Psoas muscle (tissue), 8 donors: ENCODE data around the gene FKBP1A. TPM values are rescaled to one million over a fixed set of nuclear protein-coding genes. Genes with fewer than 3 reads are reported as not detected.
"Not testable (repeated sequence)": the region's sequence is repeated elsewhere in the genome, so short reads cannot be mapped to it uniquely, and the experiment has no call there.

Experiments
- ATAC-seq, 4 donors: fragments of 200-7000 bp; cut with Tn5 transposase; one replicate each; pipeline ENCODE4 v1.9.1; 2020; ENCODE audit warnings: moderate library complexity in 3 of 4, mild to moderate bottlenecking in 2 of 4
- DNase-seq, 2 donors: peaks; one replicate each; pipeline ENCODE4 v3.0.0-alpha.2; 2020
- H3K27ac ChIP-seq: fragments of 200-600 bp; one replicate; pipeline ENCODE4 v1.8.0; 2022
- H3K27me3 ChIP-seq, 3 donors: fragments of 200-600 bp in 1 of 3; one replicate each; pipeline versions ENCODE4 v1.6.1 to v1.8.0; 2013 to 2022; ENCODE audit warnings: low read length in 2 of 3, mild to moderate bottlenecking in 2 of 3, moderate library complexity in 1 of 3; ENCODE audit not compliant: insufficient read depth in 3 of 3
- H3K36me3 ChIP-seq, 2 donors: fragments of 200-600 bp in 1 of 2; one replicate each; pipeline versions ENCODE4 v1.6.1 to v1.8.0; 2013 to 2022; ENCODE audit warnings: low read depth in 1 of 2, mild to moderate bottlenecking in 1 of 2, moderate library complexity in 1 of 2; ENCODE audit not compliant: insufficient read depth in 1 of 2
- H3K4me1 ChIP-seq: fragments of 200-600 bp; one replicate; pipeline ENCODE4 v1.8.0; 2022
- H3K4me3 ChIP-seq: fragments of 200-600 bp; one replicate; pipeline ENCODE4 v1.8.0; 2022; ENCODE audit warnings: mild to moderate bottlenecking
- H3K9me3 ChIP-seq: fragments of 200-600 bp; one replicate; pipeline ENCODE4 v1.8.0; 2022
- WGBS, 3 donors: extraction: QIAGEN DNeasy Blood & Tissue Kit; methylation state at CpG; one replicate each; pipeline versions ENCODE4 v1.1.6 to v1.1.7; 2013; 5-methylcytosine and 5-hydroxymethylcytosine counted together
- intact Hi-C, 2 donors: fragments of 100-400 bp; cut with DNase I; formaldehyde crosslinking; loops; one replicate each; pipeline versions ENCODE4 v1.11.0 to v1.14.2; 2022
- polyA plus RNA-seq, 3 donors: library from polyadenylated mRNA; stranded (reverse); fragments of 200-250 nt; gene quantifications; one replicate each; pipeline ENCODE4 v1.2.3, GENCODE V29; 2013
- total RNA-seq, 4 donors: library from RNA; stranded (reverse); fragmentation: NEBNext Ultra II Directional in 2 of 4; extraction: Animal tissue kit (Norgen Biotek cat#: 25700) in 2 of 4; gene quantifications; one replicate each; pipeline versions ENCODE4 v1.2.1 to v1.2.4, GENCODE V29; 2021 to 2023
- TF ChIP-seq, protein P1 (sequence below): fragments of 200-600 bp; IDR thresholded peaks from one replicate; pipeline ENCODE4 v1.8.0; 2022; ENCODE audit warnings: antibody characterized with exemption
- donor health status: healthy with polysubstance abuse.
- donor health status: DM: no; HTN: no; CAD: no; lungs with moderate emphysema.
- donor health status: Bipolar disorder and iron deficiency.
- donor health status: healthy.
- donor health status: DM: yes; HTN: yes; CAD: no.
- donor health status: DM: no; HTN: no; CAD: no.
- donor health status: DM: no; HTN: no; CAD: no.
- donor health status: DM: yes; HTN: yes; CAD: no.

Gene FKBP1A
- total and polyA plus RNA-seq, 7 donors: 78.4 to 503 (median 116) TPM

DNA sequence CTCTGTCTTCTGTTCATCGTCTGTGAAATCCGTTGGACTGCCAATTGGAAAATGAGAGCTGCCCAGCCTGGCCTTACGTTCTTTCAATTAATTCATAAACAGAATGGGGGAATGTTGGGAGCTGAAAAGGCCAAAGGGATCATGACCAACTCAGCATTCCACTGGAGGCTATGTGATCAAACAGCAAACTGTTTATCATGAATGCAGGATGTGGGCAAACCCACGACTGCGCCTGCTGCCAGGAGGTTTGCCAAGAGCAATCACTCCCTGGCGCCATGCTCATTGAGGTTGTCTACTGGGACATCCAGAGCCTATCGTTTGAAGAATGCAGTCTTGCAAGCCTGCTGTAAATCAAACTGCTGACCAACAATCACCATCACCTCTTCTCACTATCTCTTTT lies 9.3 kb upstream of the FKBP1A start:
- Histone ChIP-seq H3K27ac (no peak overlapping the region), H3K4me3 (no peak overlapping the region), H3K27me3 (peaks cover 0 to 17% (median 2%) of the 10 kb centered on the region in 3 donors), H3K9me3 (no peaks in the 10 kb centered on the region), H3K4me1 (peaks cover 12% of the 10 kb centered on the region), H3K36me3 (no peaks in the 10 kb centered on the region)
- intact Hi-C loops: no loop called here
- 75 to 79% (median 78%) methylated on average over 7 of the region's 7 CpGs for WGBS, 3 donors
- TF ChIP-seq, protein P1, sequence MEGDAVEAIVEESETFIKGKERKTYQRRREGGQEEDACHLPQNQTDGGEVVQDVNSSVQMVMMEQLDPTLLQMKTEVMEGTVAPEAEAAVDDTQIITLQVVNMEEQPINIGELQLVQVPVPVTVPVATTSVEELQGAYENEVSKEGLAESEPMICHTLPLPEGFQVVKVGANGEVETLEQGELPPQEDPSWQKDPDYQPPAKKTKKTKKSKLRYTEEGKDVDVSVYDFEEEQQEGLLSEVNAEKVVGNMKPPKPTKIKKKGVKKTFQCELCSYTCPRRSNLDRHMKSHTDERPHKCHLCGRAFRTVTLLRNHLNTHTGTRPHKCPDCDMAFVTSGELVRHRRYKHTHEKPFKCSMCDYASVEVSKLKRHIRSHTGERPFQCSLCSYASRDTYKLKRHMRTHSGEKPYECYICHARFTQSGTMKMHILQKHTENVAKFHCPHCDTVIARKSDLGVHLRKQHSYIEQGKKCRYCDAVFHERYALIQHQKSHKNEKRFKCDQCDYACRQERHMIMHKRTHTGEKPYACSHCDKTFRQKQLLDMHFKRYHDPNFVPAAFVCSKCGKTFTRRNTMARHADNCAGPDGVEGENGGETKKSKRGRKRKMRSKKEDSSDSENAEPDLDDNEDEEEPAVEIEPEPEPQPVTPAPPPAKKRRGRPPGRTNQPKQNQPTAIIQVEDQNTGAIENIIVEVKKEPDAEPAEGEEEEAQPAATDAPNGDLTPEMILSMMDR: no peak
- DNase-seq (no peak), ATAC-seq (no peak)

DNA sequence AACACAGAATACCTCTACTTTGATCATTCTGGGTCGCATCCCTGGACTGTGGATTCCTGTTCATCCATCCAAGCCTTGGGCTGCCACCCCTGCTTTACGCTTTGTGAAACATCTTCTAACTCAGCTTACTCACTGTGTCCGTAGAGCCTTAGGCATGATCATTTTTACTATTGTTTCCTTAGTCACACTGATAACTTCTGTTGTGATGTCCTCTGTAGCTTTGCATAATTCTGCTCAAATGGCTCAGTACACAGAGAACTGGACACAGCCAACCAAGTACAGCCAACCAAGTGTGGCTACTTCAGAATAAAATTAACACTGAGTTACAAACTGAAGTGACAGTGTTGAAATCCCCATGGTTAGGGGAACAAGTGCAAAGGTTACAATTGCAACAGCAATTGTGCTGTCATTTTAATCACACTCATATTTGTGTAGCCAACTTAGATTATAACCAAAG lies 8.6 kb upstream of the FKBP1A start:
- DNase-seq (no peak), ATAC-seq (no peak)
- 87 to 90% (median 90%) methylated on average over 3 of the region's 3 CpGs for whole genome bisulfite sequencing, 3 donors
- intact Hi-C loops: no loop called here
- Histone ChIP-seq H3K4me3 (no peak overlapping the region), H3K27ac (no peak overlapping the region), H3K9me3 (no peaks in the 10 kb centered on the region), H3K36me3 (no peaks in the 10 kb centered on the region), H3K27me3 (peaks cover 2 to 21% (median 2%) of the 10 kb centered on the region in 3 donors), H3K4me1 (peaks cover 12% of the 10 kb centered on the region)
- TF ChIP-seq, protein P1: no peak

DNA sequence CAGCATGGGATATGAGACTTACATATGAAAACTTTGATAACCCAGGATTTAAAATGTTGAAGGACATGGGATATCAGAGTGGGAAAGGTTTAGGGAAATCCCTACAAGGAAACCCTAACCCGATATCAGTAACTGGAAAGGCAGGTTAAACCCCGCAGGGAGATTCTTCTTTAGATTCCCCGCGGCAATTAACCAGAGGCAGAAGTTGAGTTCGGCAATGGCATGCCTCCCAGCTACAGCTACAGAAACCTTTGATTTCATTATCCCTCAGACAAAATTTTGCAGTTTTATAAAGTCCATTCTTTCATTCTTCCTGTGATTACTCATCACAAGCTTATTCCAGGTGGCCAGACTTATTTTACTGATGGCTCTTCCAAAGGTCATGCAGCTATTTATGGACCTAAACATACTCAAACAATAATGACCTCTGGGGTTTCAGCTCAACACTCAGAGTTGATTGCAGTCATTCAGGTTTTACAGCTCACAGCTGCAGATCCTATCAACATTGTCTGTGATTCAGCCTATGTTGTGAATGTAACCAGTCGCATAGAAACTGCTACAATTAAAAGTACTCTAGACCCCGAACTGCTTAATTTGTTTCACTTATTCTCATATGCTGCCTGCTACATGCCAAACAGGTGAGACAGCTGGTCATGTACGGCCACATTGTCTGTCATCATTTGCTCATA lies 7.0 kb upstream of the FKBP1A start:
- not testable (repeated sequence) for H3K9me3 ChIP-seq, ATAC-seq, H3K36me3 ChIP-seq, DNase-seq, H3K27ac ChIP-seq, H3K4me3 ChIP-seq
- Histone ChIP-seq H3K4me1 (peaks cover 12% of the 10 kb centered on the region), H3K27me3 (peaks cover 0 to 24% (median 2%) of the 10 kb centered on the region in 3 donors)
- intact Hi-C loops: loop anchor here in 1 of 2 donors (5.0 kb wide), 1 partner anchor 37 kb away; no protein-coding TSS in a partner anchor
- WGBS, 3 donors: 23 to 25% (median 23%) methylated on average over 8 of the region's 8 CpGs

DNA sequence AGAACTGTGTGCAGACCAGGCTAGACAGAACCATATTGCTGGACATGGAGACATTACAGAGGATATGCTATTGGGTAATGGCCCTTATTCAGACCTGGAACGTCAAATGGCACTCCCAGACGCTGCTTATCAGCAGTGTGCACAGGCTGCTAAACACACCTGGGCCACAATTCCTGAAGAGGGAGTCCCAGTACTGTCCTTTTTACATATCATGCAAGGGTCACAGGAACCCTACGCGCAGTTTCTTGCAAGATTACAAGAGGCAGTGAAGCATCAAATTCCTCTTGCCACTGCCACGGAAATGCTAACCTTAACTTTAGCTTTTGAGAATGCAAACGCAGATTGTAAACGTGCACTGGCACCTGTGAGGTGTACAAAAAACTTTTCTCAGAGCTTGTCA lies 5.3 kb upstream of the FKBP1A start:
- WGBS, 3 donors: 55 to 68% (median 64%) methylated on average over 7 of the region's 7 CpGs
- intact Hi-C loops: loop anchor here in 1 of 2 donors (5.0 kb wide), 1 partner anchor 39 kb away; no protein-coding TSS in a partner anchor
- not testable (repeated sequence) for DNase-seq, H3K27ac ChIP-seq, H3K36me3 ChIP-seq, ATAC-seq, H3K4me3 ChIP-seq, H3K9me3 ChIP-seq
- peaks cover 24% of the 10 kb centered on the region for H3K4me1 ChIP-seq
- H3K27me3 ChIP-seq: peaks cover 0 to 24% (median 2%) of the 10 kb centered on the region in 3 donors

DNA sequence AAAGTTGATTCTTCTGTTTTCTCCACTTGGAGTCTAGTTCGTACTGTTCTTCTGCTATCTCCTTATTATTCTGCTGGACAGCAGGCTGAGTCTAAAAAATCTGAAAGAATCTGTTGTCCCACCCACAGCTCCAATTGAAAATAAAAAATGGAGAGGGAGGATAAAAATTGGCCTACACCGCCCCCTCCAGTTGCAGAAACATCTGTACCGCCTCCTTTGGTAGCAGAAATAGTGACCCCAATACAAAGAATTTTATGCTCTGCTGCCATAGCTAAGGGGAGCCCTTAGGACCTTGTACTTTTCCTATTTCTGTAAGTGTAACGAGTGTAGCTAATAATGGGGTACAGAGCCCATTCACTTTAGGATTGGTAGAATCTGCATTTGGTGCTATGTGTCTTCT lies 4.9 kb upstream of the FKBP1A start:
- intact Hi-C loops: loop anchor here in 1 of 2 donors (5.0 kb wide), 1 partner anchor 40 kb away; no protein-coding TSS in a partner anchor
- TF ChIP-seq, protein P1: no peak
- Histone ChIP-seq H3K4me3 (no peak overlapping the region), H3K27ac (no peak overlapping the region), H3K36me3 (no peaks in the 10 kb centered on the region), H3K4me1 (peaks cover 24% of the 10 kb centered on the region), H3K27me3 (peaks cover 0 to 24% (median 2%) of the 10 kb centered on the region in 3 donors), H3K9me3 (no peaks in the 10 kb centered on the region)
- WGBS, 3 donors: 61 to 75% (median 74%) methylated on average over 4 of the region's 4 CpGs
- ATAC-seq (no peak), DNase-seq (no peak)
